HG03571 (cell line): ENCODE data around the gene NUDT3.
A peak's percentile ranks its signal among the peaks of the same experiment; 100 is the strongest.
"Not testable (repeated sequence)": the region's sequence is repeated elsewhere in the genome, so short reads cannot be mapped to it uniquely, and the experiment has no call there.

ENCODE experiments used
- ATAC-seq: cut with Tn5 transposase; IDR thresholded peaks from one replicate; pipeline ENCODE4 v1.9.1; 2021; ENCODE audit not compliant: unreplicated experiment

The NUDT3 gene

GRCh38 chr6:34295721-34296120 lies 96.7 kb downstream of the NUDT3 start:
- ATAC-seq = peak; percentile 89

GRCh38 chr6:34292954-34293353 lies 99.5 kb downstream of the NUDT3 start:
- no peak for ATAC-seq

GRCh38 chr6:34289137-34289536 lies 103.3 kb downstream of the NUDT3 start:
- no peak for ATAC-seq

GRCh38 chr6:34288581-34288980 lies 103.9 kb downstream of the NUDT3 start:
- no peak for ATAC-seq

- ATAC-seq = no peak
Observed at GRCh38 chr6:34285448-34286164, 106.9 kb downstream of the NUDT3 start.

DNA sequence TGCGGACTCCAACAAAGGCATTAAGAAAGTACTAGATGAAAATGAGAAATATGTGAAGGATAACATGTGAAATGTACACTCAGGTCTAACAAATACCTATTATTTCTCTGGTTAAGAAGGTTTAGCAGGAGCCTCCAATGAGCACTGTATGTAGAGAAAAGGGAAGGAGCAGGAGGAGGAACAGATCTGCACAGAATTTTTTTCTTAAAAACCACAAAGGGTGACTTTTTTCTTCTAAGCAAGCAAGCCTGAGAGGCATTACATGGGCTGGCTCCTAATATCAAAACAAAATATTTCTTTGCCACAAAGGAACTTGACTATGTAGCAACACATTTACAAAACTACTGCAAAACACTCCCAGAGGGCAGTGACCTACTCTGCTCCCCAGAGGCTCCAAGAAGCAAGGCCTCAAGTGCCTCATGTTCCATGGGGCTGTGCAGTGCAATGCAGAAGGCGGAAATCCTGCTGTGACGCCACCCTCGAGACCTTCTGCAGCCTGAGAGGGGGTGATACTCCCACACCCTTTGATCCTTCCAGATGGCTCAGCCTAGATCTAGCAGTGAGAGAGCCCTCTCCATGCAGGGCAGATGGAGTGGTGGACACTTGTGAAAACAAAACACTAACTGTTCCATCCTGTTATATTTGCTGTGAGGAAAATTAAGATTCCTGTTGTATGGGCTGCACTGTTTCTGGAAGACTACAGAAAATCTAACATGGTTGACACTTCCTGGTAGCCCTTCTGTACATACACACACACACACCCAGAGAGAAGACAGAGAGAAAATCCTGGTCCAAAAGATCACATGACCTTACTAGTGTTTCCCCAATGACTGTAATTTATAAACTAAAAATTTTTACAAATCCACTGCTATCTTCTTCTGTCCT lies 107.7 kb downstream of the NUDT3 start:
- ATAC-seq = no peak

DNA sequence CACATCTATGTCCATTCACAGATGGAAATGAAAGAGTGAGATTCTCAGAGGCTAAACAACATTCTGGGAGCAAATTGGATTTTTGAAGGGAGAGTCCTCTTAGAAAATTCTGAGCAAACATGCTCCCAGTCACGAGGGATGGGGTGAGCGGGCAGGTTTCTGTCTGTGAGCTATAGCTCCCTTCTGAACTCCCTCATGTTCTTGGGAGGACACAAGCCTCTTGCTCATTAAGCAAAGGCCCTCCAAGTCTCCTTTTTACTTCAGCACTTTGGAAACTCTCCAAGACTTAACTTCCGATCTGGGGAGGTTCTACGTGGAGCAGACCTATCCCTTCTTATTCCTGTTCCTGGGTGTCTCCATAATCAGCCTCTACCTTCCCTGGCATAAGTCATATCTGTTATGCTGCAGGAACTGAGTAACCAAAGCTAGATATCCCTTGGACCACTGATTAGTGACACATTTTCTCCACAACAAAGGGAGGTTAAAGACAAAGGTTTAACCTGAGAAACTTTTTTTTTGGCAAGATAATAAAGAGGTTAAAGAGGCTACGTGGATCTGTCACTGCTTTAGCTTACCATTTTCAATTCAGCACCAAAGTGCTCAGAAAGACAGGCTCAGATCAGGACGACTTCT lies 110.7 kb downstream of the NUDT3 start:
- no peak for ATAC-seq

DNA sequence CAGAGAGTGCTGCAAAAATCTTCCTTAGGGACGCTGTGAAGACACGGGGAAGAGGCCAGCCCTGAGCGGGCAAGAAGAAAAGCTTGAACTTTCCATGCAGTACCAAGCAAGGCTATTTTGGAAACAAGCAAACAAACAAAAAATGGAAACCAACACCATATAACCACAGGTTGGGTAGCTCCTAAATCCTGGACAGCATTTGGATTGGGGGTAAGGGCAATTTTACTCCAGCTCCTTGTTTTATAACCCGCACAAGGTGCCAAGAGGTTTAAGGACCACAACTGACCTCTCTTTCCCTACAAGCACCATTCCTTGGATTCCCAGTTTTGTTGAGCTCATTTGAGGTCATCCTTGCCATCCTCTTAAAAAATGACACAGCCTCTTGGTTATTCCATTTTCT lies 112.3 kb downstream of the NUDT3 start:
- no peak for ATAC-seq

DNA sequence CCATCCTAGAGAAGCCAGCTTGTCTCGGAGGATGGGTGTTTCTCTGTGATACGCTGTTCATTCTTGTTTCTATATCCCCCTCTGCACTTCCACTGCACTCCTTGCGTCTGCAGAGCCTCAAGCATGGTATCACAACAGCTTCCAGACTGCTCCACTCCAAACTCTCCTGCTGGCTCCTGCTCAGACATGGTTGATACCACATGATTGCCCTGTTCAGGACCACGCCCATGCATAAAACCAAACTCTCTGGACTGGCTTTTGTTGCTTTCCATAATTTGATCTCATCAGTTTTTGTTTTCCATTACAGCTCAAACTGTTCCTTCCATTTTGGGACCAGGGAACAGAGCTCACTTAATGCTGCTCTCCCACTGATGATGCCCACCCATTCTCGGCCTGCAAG lies 113.6 kb downstream of the NUDT3 start:
- no peak for ATAC-seq

GRCh38 chr6:34277763-34278112 lies 114.7 kb downstream of the NUDT3 start:
- no peak for ATAC-seq

DNA sequence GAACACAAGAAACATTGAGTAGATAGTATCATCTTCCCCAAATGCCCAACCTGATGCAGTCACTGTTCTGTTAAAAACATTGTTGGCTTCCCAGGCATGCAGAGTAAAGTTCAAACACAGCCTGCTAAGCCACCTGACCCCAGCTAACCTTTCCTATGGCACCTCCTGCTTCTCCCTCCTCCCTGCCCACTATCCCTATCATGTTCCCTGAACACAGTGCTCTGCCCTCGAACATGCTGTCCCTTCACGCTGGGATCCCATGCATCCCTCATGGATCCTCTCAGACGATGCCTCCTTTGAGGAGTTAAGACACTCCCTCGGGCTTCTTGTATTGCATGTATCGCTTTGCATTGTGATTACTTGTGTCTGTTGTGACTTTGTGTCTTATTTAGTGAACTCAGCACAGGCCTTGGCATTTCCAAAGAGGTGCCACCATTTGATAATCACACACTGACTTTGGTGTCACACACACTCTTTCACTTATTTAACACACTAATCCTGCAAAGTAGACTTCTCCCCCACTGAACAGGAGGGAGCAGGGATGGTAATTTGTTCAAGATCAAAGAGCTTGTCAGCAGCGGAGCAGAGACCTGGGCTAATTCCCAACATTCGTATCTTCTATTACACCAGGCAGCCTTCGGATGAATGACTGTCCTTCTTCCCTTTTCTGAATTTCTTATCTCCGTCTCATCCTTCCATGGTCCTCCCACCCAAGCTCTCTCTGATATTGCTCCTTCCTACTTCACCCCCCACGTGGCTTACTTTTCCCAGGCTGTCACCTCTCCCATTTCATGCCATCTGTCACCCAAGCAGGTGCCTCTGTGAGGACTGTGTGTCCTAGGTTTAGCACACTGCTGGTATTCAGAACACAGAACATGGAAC lies 115.3 kb downstream of the NUDT3 start:
- no peak for ATAC-seq

- ATAC-seq = no peak
Observed at GRCh38 chr6:34276191-34276590, 116.3 kb downstream of the NUDT3 start.

DNA sequence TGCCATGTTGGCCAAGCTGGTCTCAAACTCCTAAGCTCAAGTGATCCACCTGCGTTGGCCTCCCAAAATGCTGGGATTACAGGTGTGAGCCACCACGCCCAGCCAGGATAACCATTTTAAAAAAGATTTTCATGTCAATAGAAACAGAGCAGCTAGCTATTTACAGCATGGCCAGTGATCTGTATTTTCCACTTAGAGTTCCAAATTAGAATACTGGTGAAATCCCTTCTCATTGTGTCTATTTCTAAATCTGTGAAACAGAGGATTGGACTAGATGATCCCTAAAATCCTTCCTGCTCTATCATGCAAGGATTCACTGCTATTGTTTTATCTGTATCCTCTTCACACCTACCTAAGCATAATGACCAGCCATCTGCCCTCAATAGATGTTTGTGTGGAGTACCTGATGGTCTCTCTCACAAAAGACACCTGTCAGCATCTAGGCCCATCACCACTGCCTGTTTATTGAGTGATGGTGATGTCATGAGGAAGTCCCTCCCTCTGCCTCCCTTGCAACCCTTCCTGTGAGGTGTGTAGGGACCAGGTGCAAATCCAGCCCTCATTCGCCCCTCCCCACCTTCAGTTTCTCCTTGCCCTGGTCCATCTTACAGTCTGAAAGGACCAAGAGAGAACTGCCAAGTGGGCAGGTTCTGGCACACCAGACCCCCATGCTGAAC lies 117.2 kb downstream of the NUDT3 start:
- ATAC-seq = no peak

DNA sequence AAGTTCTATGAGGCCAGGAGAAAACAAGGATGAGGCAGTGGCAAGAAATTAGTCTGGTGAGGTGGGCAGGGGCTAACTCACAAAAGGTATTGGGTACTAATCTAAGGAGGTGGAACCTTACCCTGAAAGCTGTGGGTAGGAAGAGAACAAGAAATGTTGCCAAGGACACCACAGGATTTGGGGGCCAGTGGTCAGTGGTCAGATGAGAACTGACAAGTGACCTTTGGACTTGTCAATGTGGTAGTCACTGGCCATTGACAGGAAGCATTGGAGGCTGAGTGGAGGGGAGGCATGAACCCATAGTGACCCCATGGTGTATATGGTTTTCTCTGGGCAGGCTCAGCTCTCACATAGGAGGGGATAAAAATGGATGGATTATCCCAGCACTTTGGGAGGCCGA lies 118.3 kb downstream of the NUDT3 start:
- ATAC-seq = no peak

GRCh38 chr6:34273242-34273805 lies 119.1 kb downstream of the NUDT3 start:
- ATAC-seq = no peak

GRCh38 chr6:34272013-34272926 lies 120.2 kb downstream of the NUDT3 start:
- no peak for ATAC-seq

DNA sequence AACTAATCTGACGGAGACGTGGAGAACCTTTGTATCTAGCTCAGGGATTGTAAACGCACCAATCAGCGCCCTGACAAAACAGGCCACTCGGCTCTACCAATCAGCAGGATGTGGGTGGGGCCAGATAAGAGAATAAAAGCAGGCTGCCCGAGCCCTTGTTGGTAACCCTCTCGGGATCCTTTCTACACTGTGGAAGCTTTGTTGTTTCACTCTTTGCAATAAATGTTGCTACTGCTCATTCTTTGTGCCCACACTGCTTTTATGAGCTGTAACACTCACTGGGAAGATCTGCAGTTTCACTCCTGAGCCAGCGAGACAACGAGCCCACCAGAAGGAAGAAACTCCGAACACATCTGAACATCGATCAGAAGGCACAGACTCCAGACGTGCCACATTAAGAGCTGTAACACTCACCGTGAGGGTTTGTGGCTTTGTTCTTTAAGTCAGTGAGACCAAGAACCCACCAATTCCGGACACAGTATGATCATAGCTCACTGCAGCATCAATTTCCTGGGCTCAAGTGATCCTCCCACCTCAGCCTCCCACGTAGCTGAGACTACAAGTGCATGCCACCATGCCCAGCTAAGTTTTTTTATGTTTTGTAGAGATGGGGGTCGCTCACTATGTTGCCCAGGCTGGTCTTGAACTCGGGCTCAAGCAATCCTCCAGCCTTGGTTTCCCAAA lies 122.7 kb downstream of the NUDT3 start:
- not testable (repeated sequence) for ATAC-seq

DNA sequence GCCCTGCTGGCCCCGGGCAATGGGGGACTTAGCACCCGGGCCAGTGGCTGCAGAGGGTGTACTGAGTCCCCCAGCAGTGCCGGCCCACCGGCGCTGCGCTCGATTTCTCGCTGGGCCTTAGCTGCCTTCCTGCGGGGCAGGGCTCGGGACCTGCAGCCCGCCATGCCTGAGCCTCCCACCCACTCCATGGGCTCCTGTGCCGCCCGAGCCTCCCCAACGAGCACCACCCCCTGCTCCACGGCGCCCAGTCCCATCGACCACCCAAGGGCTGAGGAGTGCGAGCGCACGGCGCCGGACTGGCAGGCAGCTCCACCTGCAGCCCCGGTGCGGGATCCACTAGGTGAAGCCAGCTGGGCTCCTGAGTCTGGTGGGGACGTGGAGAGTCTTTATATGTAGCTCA lies 123.3 kb downstream of the NUDT3 start:
- ATAC-seq = not testable (repeated sequence)
